Esophagus squamous epithelium (tissue), 4 donors: ENCODE results near the gene FN1.

Experiments
- CTCF ChIP-seq, 6 experiments: fragments of 450-650 bp in 4 of 6; fragments of 200-600 bp in 2 of 6; sonication (generic) in 2 of 6; IDR thresholded peaks; one replicate each; pipeline ENCODE4 v1.5.1; 2016 to 2019; ENCODE audit warnings: antibody characterized with exemption in 6 of 6, mild to moderate bottlenecking in 4 of 6, moderate library complexity in 4 of 6
- POLR2A ChIP-seq, 4 donors: fragments of 450-650 bp; IDR thresholded peaks; one replicate each; pipeline ENCODE4 v1.6.1; 2017; ENCODE audit warnings: antibody characterized with exemption in 4 of 4, mild to moderate bottlenecking in 4 of 4, moderate library complexity in 3 of 4

- TF ChIP-seq CTCF (IDR thresholded peaks at IDR 0.05) (no peak), POLR2A (IDR thresholded peaks at IDR 0.05) (no peak)
Observed at GRCh38 chr2:215479121-215479520, 43.3 kb upstream of the FN1 start.
